ENCODE results near the gene USP20. TPM values are rescaled to one million over a fixed set of nuclear protein-coding genes. Genes with fewer than 3 reads are reported as not detected.

The USP20 gene
- polyA plus RNA-seq, 3 donors = 12.7 to 15.9 (median 15.7) TPM

DNA sequence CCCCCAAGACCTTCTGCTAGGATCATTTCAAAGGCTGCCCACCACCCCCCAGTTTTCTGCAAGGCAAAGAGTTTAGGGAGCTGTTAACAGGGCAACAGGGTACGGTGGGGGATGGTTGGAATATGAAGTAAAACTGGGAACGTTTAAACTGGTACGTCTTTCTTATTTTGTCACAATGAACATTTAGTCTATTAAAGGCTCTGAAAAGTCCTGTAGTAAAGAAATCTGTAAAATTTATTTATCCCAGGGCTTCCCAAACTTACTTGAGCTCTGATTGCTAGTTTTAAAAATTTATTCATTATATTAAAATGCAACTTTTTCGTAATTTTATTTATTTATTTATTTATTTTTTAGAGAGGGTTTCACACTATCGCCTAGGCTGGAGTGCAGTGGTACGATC is 62.0 kb downstream of the USP20 start:
- H3K27ac ChIP-seq (ENCODE audit: low read depth, low read length) = no peak overlapping the region
- WGBS, 3 donors = 86 to 96% (median 94%) methylated on average over 6 of the region's 6 CpGs

DNA sequence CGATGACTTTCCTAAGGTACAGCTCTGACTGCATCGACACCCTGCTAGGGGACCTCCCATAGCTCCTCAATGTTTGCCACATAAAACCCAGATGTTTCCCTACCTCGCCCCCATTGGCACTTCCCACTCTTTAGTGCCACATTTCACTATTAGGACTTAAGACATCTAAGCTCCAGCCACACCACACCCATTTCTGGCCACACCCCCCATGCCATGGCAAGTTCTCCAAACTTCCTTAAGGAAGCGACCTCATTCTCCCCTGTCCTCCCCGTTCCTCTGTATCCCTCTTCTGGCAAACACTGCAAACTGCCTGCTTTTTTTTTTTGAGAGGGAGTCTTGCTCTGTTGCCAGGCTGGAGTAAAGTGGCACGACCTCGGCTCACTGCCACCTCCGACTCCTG is 62.9 kb downstream of the USP20 start:
- WGBS, 3 donors = 67 to 90% (median 72%) methylated on average over 8 of the region's 8 CpGs
- no peak overlapping the region for H3K27ac ChIP-seq (ENCODE audit: low read depth, low read length)

DNA sequence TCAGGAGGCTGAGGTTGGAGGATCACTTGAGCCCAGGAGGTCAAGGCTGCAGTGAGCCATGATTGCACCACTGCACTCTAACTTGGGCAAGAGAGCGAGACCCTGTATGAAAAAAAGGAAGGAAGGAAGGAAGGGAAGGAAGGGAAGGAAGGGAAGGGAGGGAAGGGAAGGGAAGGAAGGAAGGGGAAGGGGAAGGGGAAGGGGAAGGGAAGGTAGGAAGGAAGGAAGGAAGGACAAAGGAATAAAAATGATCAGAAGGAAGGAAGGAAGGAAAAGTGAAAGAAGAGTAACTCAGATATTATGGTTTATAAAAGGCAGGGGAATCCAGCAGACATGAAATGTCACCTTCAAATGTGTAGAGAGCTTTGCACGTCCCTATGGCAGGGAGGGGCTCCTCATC is 64.4 kb downstream of the USP20 start:
- WGBS, 3 donors = 68 to 92% (median 76%) methylated on average over 2 of the region's 2 CpGs
- no peak overlapping the region for H3K27ac ChIP-seq (ENCODE audit: low read depth, low read length)

DNA sequence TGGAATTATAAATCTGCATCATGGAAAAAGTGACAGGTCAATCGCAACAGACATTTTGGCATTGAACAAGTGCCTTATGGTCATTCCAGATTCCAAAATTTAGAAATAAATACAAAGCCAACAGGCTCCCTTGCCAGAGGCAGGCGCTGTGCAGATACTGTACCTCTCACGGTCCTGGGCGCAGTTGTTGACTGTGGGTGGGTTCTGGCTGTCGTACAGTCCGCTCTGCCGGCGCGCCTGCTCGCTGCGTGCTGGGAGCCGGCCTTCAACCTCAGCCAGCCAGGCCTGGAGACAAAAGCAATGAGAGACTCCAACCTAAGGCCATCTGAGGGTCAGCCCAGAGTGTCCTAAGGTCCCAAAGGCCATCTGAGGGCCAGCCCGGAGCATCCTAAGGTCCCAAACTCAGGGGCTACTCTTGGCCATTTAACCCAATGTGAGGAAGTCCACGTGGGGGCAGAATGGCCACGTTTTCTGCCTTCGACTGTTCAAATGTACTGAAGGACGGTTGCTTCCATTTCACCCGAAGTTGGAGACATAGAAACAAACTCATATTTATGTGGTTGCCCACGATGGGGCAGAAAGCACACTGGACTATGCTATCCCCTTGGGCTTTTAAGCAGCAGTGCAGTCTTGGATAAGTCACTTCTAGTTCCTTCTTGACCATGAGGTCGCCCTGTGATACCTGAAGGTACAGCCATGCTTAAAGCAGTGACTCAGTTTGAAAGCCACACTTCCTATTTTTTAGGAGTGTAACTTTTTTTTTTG is 65.2 kb downstream of the USP20 start:
- 92% methylated on average over 20 of the region's 20 CpGs for WGBS, 3 donors
- no peak overlapping the region for H3K27ac ChIP-seq (ENCODE audit: low read depth, low read length)

DNA sequence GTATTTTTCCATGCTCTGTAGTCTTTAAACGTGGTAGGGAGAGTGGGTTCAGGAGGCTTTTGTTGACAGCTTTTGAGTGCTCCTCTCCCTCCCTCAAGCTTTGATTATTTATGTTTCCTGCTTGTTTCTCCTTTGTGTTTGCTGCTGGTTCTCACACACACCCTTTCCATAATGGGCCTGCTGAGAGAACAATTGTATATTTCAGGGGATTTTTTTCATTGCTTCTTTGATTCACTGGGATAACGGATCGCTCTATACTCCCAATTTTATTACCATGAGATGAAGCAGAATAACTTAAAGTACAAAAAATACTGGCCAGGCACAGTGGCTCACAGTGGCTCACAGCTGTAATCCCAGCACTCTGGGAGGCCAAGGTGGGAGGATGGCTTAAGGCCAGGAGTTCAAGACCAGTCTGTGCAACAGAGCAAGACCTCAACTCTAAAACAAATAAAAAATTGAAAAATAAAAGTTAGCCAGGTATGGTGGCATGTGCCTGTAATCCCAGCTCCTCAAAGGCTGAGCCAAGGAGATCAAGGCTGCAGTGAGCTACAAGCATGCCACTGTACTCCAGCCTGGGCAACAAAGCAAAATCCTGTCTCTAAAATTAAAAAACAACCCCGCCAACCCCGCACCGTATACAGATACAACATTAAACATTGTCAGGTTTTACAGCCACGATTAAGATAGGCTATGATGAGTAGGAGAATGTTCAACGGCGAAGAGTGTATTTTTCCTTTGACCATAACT is 66.9 kb downstream of the USP20 start:
- no peak overlapping the region for H3K27ac ChIP-seq (ENCODE audit: low read depth, low read length)
- 88 to 90% (median 89%) methylated on average over 9 of the region's 9 CpGs for WGBS, 3 donors

DNA sequence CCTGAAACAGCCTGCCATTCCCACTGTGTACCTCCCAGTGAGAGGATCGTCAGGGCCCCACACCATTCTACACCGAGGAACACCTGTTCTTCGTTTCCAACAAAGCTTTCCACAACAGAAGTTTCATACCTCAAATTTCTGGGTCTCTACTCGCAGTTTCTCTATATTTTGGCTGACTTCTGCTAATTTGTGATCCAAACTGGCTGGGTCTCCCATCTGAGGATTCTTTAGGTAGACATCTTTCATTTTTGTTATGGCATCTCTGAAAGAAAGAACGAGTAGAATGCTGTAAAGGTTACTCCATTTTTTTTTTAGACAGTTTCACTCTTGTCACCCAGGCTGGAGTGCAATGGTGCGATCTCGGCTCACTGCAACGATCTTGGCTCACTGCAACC is 67.5 kb downstream of the USP20 start:
- WGBS, 3 donors = 85 to 92% (median 89%) methylated on average over 8 of the region's 8 CpGs
- H3K27ac ChIP-seq (ENCODE audit: low read depth, low read length) = no peak overlapping the region

DNA sequence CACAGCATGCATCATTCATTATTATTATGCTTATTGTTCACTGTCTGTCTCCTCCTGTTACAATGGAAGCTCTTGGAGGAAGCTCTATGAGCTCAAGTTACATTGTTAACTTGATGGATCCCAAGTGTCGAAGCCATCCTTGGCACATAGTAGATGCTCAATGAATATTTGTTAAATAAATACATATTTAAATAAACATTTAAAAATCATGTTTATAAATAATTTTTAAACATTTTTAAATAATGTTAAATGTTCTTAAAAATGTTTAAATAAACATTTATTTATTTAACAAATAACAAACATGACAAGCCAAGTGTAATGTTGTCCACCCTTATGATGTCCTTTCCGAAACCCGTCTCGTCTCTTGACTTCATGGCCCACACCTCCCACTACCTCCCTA is 69.5 kb downstream of the USP20 start:
- H3K27ac ChIP-seq (ENCODE audit: low read depth, low read length) = no peak overlapping the region
- WGBS, 3 donors = 95 to 98% (median 95%) methylated on average over 4 of the region's 4 CpGs

DNA sequence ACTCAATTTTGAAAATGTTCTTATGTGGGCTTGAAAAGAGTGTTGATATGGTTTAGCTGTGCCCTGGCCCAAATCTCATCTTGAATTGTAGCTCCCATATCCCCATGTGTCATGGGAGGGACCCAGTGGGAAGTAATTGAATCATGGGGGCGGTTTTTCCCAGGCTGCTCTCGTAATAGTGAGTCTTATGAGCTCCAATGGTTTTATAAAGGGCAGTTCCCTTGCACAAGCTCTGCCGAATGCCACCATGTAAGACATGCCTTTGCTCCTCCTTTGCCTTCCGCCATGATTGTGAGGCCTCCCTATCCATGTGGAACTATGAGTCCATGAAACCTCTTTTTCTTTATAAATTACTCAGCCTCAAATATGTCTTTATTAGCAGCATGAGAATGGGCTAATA is 71.0 kb downstream of the USP20 start:
- WGBS, 3 donors = 97 to 98% (median 97%) methylated on average over 4 of the region's 4 CpGs
- no peak overlapping the region for H3K27ac ChIP-seq (ENCODE audit: low read depth, low read length)

DNA sequence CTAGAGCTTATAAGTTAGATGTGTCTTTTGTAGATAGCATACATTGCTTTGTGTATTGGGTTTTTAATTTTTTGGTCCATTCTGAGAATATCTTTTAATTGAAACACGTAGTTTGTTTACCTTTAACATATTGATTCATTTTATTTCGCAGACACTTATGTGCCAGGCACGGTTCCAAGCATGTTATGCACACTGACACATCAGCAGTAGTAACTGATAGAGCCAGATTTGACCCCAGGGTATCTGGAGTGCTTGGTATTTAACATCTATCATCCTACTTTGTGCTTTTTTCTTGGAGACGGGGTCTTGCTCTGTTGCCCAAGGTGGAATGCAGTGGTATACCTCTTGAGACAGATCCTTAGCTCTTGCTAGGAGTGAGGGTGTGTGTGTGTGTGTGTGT is 71.9 kb downstream of the USP20 start:
- 93 to 99% (median 96%) methylated on average over 4 of the region's 4 CpGs for WGBS, 3 donors
- H3K27ac ChIP-seq (ENCODE audit: low read depth, low read length) = no peak overlapping the region

DNA sequence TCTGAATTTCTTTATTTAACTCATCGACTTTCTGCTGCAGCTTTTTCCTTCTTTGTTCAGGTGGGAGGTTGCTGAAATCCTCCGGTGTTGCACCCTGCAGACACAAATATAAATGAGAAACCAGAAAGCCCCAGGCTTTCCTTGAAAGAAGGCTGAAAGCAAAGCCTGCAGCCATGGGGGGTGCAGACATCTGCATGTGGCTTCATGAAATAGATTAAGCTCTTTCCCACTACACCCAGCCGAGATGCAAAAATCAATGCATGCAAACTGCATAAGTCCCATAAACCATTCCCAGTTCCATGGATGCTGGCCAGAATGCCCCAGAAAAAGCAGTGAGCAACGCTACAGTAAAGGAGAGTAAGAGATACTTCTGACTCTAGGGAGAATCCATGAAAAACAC is 73.6 kb downstream of the USP20 start:
- WGBS, 3 donors = 81 to 88% (median 84%) methylated on average over 4 of the region's 4 CpGs
- no peak overlapping the region for H3K27ac ChIP-seq (ENCODE audit: low read depth, low read length)

DNA sequence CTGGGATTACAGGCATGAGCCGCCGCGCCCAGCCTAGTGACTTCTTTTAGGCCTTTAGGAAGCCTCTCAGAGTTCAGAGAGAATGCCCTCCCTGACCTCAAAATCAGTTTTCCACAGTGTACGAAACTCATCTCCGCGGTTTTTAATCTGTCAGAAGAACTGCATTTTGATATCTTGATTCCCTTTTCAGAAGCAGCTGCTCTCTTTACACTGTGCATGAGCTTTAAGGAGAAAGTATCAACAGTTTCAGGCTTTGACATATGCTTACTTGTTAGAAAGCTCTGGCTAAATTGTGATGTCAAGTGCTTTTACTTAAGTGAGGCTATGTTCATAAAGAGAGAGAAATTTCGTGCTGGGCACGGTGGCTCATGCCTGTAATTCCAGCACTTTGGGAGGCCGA is 74.6 kb downstream of the USP20 start:
- 94 to 95% (median 95%) methylated on average over 9 of the region's 9 CpGs for WGBS, 3 donors

DNA sequence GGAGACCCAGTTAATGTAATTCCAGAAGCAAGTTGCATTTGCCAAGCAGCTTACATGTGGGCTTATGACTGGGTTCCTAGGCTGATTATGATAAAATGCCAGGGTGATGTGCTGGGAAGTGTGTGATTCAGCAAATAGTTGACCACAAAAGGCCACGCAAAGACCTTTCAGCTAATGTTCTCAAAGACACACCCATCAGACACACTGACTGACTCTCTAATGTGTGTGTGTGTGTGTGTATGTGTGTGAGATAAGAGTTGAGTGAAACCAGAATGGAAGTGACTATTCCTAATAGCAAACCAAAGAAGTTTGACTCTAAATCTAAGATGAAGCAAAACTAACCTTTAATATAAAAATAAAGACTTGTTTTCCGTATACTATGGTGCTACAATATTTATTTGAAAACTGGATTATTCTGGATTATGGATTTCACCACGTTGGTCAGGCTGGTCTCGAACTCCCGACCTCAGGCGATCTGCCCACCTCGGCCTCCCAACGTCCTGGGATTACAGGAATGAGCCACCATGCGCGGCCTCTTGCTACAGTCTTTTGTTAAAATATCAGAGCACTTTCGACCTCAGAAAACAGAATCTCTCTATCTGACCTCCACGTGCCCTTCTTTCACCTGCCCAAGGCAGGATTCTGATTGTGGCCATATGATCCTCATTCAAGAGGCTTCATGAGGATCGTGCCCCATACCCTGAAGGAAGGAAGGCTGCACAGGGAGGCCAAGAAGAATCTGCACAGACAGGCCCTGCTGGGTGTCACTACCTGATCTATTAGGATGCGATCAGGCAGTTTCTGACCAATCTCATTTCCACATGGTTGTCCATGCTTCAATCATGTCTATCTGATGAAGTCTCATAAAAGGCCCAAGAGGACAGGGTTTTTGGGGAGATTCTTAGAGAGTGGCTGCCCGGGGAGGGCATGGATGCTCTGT is 75.6 kb downstream of the USP20 start:
- H3K27ac ChIP-seq (ENCODE audit: low read depth, low read length) = no peak overlapping the region
- 81 to 89% (median 85%) methylated on average over 15 of the region's 15 CpGs for WGBS, 3 donors

More for the DNA sequence above, 74.6 kb downstream of the USP20 start:
- H3K27ac ChIP-seq (ENCODE audit: low read depth, low read length) = no peak overlapping the region

DNA sequence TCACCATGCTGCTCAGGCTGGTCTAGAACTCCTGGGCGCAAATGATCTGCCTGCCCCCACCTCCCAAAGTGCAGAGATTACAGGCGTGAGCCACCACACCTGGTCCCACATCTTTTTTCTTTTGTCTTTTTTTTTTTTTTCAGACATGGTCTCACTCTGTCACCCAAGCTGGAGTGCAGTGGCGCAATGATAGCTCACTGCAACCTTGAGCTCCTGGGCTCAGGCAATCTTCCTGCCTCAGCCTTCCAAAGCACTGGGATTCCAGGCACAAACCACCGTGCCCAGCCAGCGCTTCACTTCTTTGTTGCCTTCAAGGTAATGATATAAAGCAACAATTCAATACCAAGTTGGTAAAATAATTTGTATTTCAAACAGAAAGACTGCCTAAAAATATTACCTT is 78.8 kb downstream of the USP20 start:
- 91 to 95% (median 92%) methylated on average over 5 of the region's 5 CpGs for WGBS, 3 donors

DNA sequence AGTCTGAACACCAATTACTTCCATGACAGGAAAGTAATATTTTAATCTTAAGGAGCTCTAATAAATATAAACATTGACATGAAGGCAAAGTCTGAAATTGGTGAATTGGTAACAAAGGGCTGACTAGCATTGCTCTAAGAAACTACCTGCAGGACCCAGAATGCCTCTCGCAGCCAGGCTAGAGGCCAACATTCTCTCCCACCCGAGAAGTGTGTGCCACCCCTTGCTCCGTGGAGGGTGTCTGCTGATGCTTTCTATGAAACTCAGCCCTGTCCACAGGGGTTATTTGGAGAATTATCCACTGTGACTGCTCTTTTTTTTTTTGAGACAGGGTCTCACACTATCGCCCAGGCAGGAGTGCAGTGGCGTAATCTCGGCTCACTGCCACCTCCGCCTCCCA is 81.4 kb downstream of the USP20 start:
- 96 to 98% (median 97%) methylated on average over 7 of the region's 7 CpGs for WGBS, 3 donors
- H3K27ac ChIP-seq (ENCODE audit: low read depth, low read length) = no peak overlapping the region

More for the DNA sequence above, 78.8 kb downstream of the USP20 start:
- no peak overlapping the region for H3K27ac ChIP-seq (ENCODE audit: low read depth, low read length)

DNA sequence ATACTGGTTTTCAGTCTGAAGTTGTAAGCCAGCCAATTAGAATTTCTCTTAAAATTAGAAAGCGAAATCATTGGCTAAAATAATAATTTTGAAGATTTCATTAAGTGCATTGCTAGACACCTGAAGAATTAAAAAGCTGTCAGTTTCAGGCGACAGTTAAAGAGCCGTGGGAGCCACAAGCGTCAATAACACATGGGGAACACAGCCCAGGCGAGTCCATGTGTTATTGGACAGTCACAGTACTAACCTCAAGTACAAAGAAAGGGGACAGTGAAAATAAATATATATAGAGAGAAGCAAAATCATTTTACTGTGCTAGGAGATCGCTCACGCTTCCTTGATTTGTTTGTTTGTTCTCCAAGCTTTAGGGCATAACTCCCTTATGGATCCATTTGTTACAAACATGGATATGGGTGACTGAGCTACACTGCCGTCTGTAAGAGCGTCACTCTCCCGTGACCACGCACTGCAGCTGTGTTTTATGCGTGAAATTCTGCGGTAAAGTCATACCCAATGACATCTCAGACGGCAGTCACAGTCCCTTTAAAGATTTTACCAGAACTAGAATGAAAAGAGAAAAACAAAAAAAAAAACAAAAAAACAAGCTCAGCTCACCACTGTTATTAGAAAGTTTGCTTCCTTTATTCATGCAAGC is 83.2 kb downstream of the USP20 start:
- no peak overlapping the region for H3K27ac ChIP-seq (ENCODE audit: low read depth, low read length)
- WGBS, 3 donors = 59 to 96% (median 96%) methylated on average over 14 of the region's 14 CpGs

DNA sequence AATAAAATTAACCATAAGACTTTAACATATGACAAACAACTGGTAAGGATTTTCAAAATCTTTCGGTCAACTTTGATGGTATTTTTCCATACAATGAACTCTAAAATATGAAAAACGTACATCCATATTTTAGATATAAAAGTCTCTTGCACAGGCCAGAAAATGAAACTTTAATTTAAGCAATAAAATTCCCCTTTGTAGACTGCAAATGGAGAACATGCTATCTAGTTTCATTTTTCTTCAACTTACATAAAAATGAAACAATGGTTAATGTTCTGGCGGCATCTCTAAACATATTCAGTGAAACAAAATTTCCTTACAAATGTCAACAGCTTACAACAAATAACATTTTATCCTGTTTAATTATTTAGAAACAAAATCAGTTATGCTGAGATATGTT is 84.0 kb downstream of the USP20 start:
- H3K27ac ChIP-seq (ENCODE audit: low read depth, low read length) = no peak overlapping the region

DNA sequence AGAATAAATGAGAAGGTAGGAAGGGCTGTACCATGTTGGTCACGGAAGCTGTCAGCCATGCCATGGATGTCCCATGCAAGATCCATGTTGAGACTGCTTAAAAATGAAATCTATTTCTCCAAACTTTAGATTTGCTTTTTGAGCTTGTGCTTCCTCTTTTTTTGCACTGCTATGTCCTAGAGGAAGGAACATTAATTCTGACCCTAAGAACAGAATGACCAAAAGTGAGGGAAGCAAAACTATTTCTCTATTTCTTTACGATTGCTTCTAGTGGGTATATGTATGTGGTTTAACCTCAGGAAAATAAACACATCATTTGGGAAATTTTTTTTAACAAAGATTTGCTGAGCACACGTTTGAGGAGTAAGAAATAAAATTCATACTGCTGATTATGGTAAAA is 84.6 kb downstream of the USP20 start:
- H3K27ac ChIP-seq (ENCODE audit: low read depth, low read length) = no peak overlapping the region
- 56 to 82% (median 65%) methylated on average over 3 of the region's 3 CpGs for WGBS, 3 donors

More for the DNA sequence above, 84.0 kb downstream of the USP20 start:
- 60 to 72% (median 61%) methylated on average over 3 of the region's 3 CpGs for WGBS, 3 donors

DNA sequence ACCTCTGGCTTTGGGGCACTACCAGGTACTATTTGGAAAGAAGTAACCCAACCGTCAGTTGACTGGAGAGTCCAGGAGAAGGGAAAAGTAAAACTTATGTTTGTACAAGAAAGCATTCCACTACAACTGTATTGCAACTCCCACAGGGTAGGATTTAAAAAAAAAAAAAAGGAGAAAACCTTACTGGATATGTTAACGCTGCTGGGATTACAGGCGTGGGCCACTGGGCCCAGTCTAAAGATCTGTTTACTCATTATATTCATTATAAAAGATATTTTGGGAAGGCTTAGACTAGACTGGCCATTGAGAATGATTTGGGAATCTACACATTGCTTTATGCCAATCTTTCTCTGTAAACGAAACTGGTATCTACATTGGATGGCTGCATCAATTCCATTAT is 86.6 kb downstream of the USP20 start:
- no peak overlapping the region for H3K27ac ChIP-seq (ENCODE audit: low read depth, low read length)
- whole genome bisulfite sequencing, 3 donors = 93 to 96% (median 95%) methylated on average over 4 of the region's 4 CpGs
